ENCODE results near the gene MAL.

GRCh38 chr2:95049683-95049955 lies 24.1 kb downstream of the MAL start:
- no peak for TF ChIP-seq FOXP2 (optimal IDR thresholded peaks at IDR 0.05; ENCODE audit: borderline replicate concordance, extremely low read depth, extremely low read length, insufficient read depth)
- TF ChIP-seq, protein P1, sequence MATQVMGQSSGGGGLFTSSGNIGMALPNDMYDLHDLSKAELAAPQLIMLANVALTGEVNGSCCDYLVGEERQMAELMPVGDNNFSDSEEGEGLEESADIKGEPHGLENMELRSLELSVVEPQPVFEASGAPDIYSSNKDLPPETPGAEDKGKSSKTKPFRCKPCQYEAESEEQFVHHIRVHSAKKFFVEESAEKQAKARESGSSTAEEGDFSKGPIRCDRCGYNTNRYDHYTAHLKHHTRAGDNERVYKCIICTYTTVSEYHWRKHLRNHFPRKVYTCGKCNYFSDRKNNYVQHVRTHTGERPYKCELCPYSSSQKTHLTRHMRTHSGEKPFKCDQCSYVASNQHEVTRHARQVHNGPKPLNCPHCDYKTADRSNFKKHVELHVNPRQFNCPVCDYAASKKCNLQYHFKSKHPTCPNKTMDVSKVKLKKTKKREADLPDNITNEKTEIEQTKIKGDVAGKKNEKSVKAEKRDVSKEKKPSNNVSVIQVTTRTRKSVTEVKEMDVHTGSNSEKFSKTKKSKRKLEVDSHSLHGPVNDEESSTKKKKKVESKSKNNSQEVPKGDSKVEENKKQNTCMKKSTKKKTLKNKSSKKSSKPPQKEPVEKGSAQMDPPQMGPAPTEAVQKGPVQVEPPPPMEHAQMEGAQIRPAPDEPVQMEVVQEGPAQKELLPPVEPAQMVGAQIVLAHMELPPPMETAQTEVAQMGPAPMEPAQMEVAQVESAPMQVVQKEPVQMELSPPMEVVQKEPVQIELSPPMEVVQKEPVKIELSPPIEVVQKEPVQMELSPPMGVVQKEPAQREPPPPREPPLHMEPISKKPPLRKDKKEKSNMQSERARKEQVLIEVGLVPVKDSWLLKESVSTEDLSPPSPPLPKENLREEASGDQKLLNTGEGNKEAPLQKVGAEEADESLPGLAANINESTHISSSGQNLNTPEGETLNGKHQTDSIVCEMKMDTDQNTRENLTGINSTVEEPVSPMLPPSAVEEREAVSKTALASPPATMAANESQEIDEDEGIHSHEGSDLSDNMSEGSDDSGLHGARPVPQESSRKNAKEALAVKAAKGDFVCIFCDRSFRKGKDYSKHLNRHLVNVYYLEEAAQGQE (IDR thresholded peaks at IDR 0.05; ENCODE audit: insufficient read depth in 1 of 2, low read depth in 2 of 2, low read length in 2 of 2): no peak
